K562 (cell line): ENCODE data around the gene CWF19L2. TPM values are rescaled to one million over a fixed set of nuclear protein-coding genes. Genes with fewer than 3 reads are reported as not detected.

Experiments used
- ATAC-seq: fragments of 200-7000 bp; cut with Tn5 transposase; 3 replicates; pipeline ENCODE4 v1.9.1; 2020; ENCODE audit warnings: moderate library complexity
- BruUV-seq: library from RNA; stranded (reverse); fragments of 400-500 nt; replicated peaks from 2 replicates; lab custom pipeline; 2021; lab: Mats Ljungman, UMichigan
- CTCF ChIA-PET: fragments of 300-600 bp; formaldehyde crosslinking; extraction: SDS; loops from one replicate; lab custom pipeline; 2021; ENCODE audit warnings: low intra/inter-chr PET ratio; lab: Yijun Ruan, JAX
- POLR2A ChIA-PET: fragments of 300-600, 350-650 bp; sonication (Branson Sonifier 250); formaldehyde crosslinking; extraction: SDS; loops from one replicate; lab custom pipeline; 2021; ENCODE audit warnings: antibody characterized with exemption, inconsistent platforms; lab: Yijun Ruan, JAX
- DNase-seq, 4 experiments: peaks; one replicate each; pipeline versions ENCODE4 v3.0.0 to v3.0.0-alpha.2; 2011 to 2018; ENCODE audit warnings: low spot score in 3 of 4, mixed read lengths in 3 of 4; ENCODE audit errors: extremely low read depth in 1 of 4
- FAIRE-seq: peaks from 2 replicates; lab custom pipeline; 2011; peaks lifted over from hg19 to GRCh38; lab: Jason Lieb, UNC
- H2AFZ ChIP-seq: 2 replicates; pipeline ENCODE4 v1.6.0; 2011; ENCODE audit warnings: low read depth, low read length, control low read depth, inconsistent platforms
- H3K27ac ChIP-seq: fragments of 200-600 bp; 3 replicates; pipeline ENCODE4 v1.8.0; 2011; ENCODE audit warnings: low read depth, mild to moderate bottlenecking, control low read depth, inconsistent platforms, low read length, moderate library complexity, mixed read lengths; ENCODE audit errors: extremely low read depth
- H3K27me3 ChIP-seq, 2 experiments: fragments of 300-600 bp in 1 of 2; 2 replicates in 1 of 2; 3 replicates in 1 of 2; pipeline versions ENCODE4 v1.6.0 to v1.8.0; 2011; ENCODE audit warnings: inconsistent platforms in 2 of 2, low read length in 2 of 2, mild to moderate bottlenecking in 1 of 2, mixed read lengths in 1 of 2, moderate library complexity in 1 of 2; ENCODE audit not compliant: control insufficient read depth in 2 of 2, insufficient read depth in 2 of 2
- H3K36me3 ChIP-seq: fragments of 300-600 bp; 3 replicates; pipeline ENCODE4 v1.8.0; 2011; ENCODE audit warnings: mild to moderate bottlenecking, low read length, inconsistent platforms; ENCODE audit not compliant: control insufficient read depth, insufficient read depth
- H3K4me1 ChIP-seq, 2 experiments: fragments of 200-600 bp in 1 of 2; replicated peaks in 1 of 2; 2 replicates in 1 of 2; 3 replicates in 1 of 2; pipeline versions ENCODE4 v1.5.1 to v1.8.0; 2011; ENCODE audit warnings: inconsistent platforms in 2 of 2, low read length in 2 of 2, mild to moderate bottlenecking in 1 of 2, mixed read lengths in 1 of 2, moderate library complexity in 1 of 2; ENCODE audit not compliant: control insufficient read depth in 2 of 2, insufficient read depth in 2 of 2
- H3K4me2 ChIP-seq: 2 replicates; pipeline ENCODE4 v1.6.1; 2011; ENCODE audit warnings: low read length, control low read depth, inconsistent platforms, mixed read lengths; ENCODE audit not compliant: insufficient read depth
- H3K4me3 ChIP-seq: fragments of 200-600 bp; sonication (generic), shearing (Covaris generic); 2 replicates; pipeline ENCODE4 v1.5.1; 2016; ENCODE audit warnings: control low read depth, inconsistent platforms
- H3K79me2 ChIP-seq: fragments of 200-600 bp; 3 replicates; pipeline ENCODE4 v1.8.0; 2011; ENCODE audit warnings: low read length, inconsistent platforms; ENCODE audit not compliant: control insufficient read depth, insufficient read depth
- H3K9ac ChIP-seq, 2 experiments: 2 replicates each; pipeline versions ENCODE4 v1.6.0 to v1.6.1; 2011; ENCODE audit warnings: low read depth in 2 of 2, low read length in 2 of 2, control low read depth in 1 of 2, inconsistent platforms in 1 of 2, mild to moderate bottlenecking in 1 of 2, mixed read lengths in 1 of 2; ENCODE audit not compliant: insufficient read depth in 1 of 2
- H3K9me1 ChIP-seq: one replicate; pipeline ENCODE4 v1.6.0; 2011; ENCODE audit warnings: inconsistent platforms, mild to moderate bottlenecking, low read length, moderate library complexity; ENCODE audit not compliant: control insufficient read depth, insufficient read depth
- H3K9me3 ChIP-seq: replicated peaks from 2 replicates; pipeline ENCODE4 v1.5.1; 2011; ENCODE audit warnings: low read depth, low read length, inconsistent platforms; ENCODE audit not compliant: control insufficient read depth, insufficient read depth
- H4K20me1 ChIP-seq: replicated peaks from 2 replicates; pipeline ENCODE4 v1.6.1; 2011; ENCODE audit warnings: low read length, inconsistent platforms, mixed read lengths; ENCODE audit not compliant: control insufficient read depth, insufficient read depth
- C11orf30 ChIP-seq: fragments of 450-650 bp; IDR thresholded peaks from 2 replicates; pipeline ENCODE4 v1.6.1; 2016; ENCODE audit warnings: low read depth, mild to moderate bottlenecking
- MAFG ChIP-seq: fragments of 450-650 bp; conservative IDR thresholded peaks from 2 replicates; pipeline ENCODE4 v1.6.1; 2016; ENCODE audit warnings: missing genetic modification characterization, missing compliant biosample characterization
- RBM25 ChIP-seq: fragments of 200-400 bp; formaldehyde crosslinking; IDR thresholded peaks from 2 replicates; pipeline ENCODE4 v1.6.1; 2018; ENCODE audit warnings: low read length, low read depth, moderate library complexity; ENCODE audit not compliant: severe bottlenecking
- ZNF316 ChIP-seq: fragments of 450-650 bp; IDR thresholded peaks from 2 replicates; pipeline ENCODE4 v1.6.1; 2016
- WGBS: fragments of 100-300 bp; shearing (Covaris generic); methylation state at CpG from one replicate; pipeline ENCODE4 v1.1.6; 2016; ENCODE audit warnings: low coverage, mixed read lengths; ENCODE audit not compliant: insufficient coverage; ENCODE audit errors: missing lambda C conversion rate; 5-methylcytosine and 5-hydroxymethylcytosine counted together
- in situ Hi-C: fragments of 300-500 bp; cut with MboI; formaldehyde crosslinking; loops from 4 replicates; pipeline ENCODE4 v1.15.0; 2018; ENCODE audit warnings: inconsistent platforms, mixed read lengths
- intact Hi-C: fragments of 100-400 bp; cut with micrococcal nuclease; formaldehyde crosslinking; loops from 2 replicates; pipeline ENCODE4 v1.14.2; 2022
- polyA plus RNA-seq, 8 experiments: library from polyadenylated mRNA; depleted of rRNA in 4 of 8; stranded (reverse) in 5 of 8; unstranded in 3 of 8; fragments of >200 nt; fragmentation: Nextera tagmentation in 2 of 8; fragmentation: Illumina TruSeq in 1 of 8; extraction: Ambion mirVana in 2 of 8; extraction: Trizol in 1 of 8; gene quantifications; 2 replicates each; pipeline versions ENCODE4 v1.2.1 to v1.2.3, GENCODE V29; 2011 to 2014; ENCODE audit warnings: inconsistent platforms in 1 of 8, missing spikeins in 1 of 8
- total RNA-seq, 7 experiments: library from RNA; depleted of rRNA in 6 of 7; stranded (reverse); fragments of >200 nt in 6 of 7; fragmentation: Illumina TruSeq in 2 of 7; extraction: Trizol in 2 of 7; gene quantifications; 2 replicates each; pipeline versions ENCODE4 v1.2.1 to v1.2.3, GENCODE V29; 2011 to 2021; ENCODE audit warnings: low replicate concordance in 1 of 7
- TF ChIP-seq, protein P1 (sequence below), 2 experiments: fragments of 450-650 bp; IDR thresholded peaks; 2 replicates each; pipeline ENCODE4 v1.6.1; 2016; ENCODE audit warnings: mild to moderate bottlenecking in 2 of 2, borderline replicate concordance in 1 of 2, low read depth in 1 of 2, moderate library complexity in 1 of 2

The CWF19L2 gene
- total and polyA plus RNA-seq, 9 of the 15 experiments (the other 6 are each of a cell fraction or from before 2014, with no cell fraction given) = 4.7 to 23.3 (median 10.2) TPM

GRCh38 chr11:107438148-107438547, 19.5 kb downstream of the CWF19L2 start:
- intact Hi-C loops = no loop called here
- Histone ChIP-seq H3K27ac (no peak overlapping the region), H3K27me3 (no peaks in the 10 kb centered on the region), H3K79me2 (no peaks in the 10 kb centered on the region), H3K9ac (no peak overlapping the region), H3K9me3 (no peaks in the 10 kb centered on the region), H3K4me1 (no peaks in the 10 kb centered on the region), H2AFZ (no peak overlapping the region), H4K20me1 (no peaks in the 10 kb centered on the region), H3K36me3 (peaks cover 35% of the 10 kb centered on the region), H3K4me3 (no peak overlapping the region), H3K9me1 (no peaks in the 10 kb centered on the region), H3K4me2 (no peak overlapping the region)
- no peak for DNase-seq
- whole genome bisulfite sequencing = 100% methylated on average over 1 of the region's 1 CpG
- TF ChIP-seq, protein P1, sequence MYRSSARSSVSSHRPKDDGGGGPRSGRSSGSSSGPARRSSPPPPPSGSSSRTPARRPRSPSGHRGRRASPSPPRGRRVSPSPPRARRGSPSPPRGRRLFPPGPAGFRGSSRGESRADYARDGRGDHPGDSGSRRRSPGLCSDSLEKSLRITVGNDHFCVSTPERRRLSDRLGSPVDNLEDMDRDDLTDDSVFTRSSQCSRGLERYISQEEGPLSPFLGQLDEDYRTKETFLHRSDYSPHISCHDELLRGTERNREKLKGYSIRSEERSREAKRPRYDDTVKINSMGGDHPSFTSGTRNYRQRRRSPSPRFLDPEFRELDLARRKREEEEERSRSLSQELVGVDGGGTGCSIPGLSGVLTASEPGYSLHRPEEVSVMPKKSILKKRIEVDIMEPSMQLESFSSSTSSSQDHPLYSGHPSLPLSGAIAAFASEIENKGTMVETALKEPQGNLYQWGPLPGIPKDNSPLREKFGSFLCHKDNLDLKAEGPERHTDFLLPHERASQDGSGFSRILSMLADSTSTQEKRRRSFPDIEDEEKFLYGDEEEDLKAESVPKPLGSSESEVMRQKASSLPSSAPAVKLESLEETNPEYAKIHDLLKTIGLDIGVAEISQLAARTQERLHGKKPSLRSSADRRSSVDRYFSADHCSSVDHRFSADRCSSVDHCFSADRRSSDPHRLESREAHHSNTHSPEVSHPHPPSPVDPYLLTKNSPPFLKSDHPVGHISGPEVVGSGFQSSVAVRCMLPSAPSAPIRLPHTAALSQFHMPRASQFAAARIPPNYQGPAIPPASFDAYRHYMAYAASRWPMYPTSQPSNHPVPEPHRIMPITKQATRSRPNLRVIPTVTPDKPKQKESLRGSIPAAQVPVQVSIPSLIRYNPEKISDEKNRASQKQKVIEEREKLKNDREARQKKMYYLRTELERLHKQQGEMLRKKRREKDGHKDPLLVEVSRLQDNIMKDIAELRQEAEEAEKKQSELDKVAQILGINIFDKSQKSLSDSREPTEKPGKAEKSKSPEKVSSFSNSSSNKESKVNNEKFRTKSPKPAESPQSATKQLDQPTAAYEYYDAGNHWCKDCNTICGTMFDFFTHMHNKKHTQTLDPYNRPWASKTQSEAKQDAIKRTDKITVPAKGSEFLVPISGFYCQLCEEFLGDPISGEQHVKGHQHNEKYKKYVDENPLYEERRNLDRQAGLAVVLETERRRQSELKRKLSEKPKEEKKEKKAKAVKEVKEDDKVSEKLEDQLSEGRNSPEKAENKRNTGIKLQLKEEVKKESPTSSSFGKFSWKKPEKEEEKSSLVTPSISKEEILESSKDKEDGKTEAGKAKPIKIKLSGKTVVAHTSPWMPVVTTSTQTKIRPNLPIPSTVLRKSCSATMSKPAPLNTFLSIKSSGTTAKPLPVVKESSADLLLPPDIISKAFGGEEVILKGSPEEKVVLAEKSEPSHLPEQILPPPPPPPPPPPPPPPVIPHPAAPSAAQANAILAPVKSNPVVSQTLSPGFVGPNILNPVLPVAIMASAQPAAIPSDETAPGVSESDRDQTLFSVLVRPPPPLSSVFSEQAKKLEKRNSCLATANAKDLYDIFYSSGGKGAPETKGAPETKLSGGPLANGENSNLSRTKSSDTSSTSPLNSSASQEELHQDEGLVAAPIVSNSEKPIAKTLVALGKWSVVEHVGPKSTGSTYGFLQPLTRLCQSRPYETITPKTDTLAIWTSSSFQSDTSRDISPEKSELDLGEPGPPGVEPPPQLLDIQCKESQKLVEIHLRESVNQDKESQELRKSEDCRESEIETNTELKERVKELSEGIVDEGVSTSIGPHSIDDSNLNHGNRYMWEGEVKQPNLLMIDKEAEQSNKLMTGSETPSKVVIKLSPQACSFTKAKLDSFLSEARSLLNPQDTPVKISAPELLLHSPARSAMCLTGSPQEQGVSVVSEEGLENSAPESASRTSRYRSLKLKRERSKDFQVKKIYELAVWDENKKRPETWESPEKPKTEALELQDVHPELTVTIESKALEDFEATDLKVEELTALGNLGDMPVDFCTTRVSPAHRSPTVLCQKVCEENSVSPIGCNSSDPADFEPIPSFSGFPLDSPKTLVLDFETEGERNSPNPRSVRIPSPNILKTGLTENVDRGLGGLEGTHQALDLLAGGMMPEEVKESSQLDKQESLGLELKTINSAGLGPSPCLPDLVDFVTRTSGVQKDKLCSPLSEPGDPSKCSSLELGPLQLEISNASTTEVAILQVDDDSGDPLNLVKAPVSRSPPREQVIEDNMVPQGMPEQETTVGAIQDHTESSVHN (IDR thresholded peaks at IDR 0.05; ENCODE audit: borderline replicate concordance in 1 of 2, low read depth in 1 of 2) = no peak
- TF ChIP-seq RBM25 (peak; percentile 9), ZNF316 (peak; percentile 65; the same call in 1 of the 2 replicates), C11orf30 (peak; percentile 27; the same call in 1 of the 2 replicates), MAFG (tag) (0 out of 2 replicates have a peak, but pooled peaks have one; percentile 7)
- in situ Hi-C loops = no loop called here
- CTCF ChIA-PET = no interaction called here
- no TSS peak for BruUV-seq
- ATAC-seq = no peak
- POLR2A ChIA-PET = no interaction called here
- no peak for FAIRE-seq
